Fibroblast of the aortic adventitia (primary cell): ENCODE results near the gene SAMD4A. TPM values are rescaled to one million over a fixed set of nuclear protein-coding genes. Genes with fewer than 3 reads are reported as not detected.

Experiments used
- DNase-seq: peaks from one replicate; pipeline ENCODE4 v3.0.0-alpha.2; 2010; ENCODE audit warnings: low read depth
- H3K4me3 ChIP-seq: 2 replicates; pipeline ENCODE4 v1.5.1; 2011; ENCODE audit warnings: low read depth, mild to moderate bottlenecking, control low read depth, low read length, moderate library complexity
- CTCF ChIP-seq: IDR thresholded peaks from 2 replicates; pipeline ENCODE4 v1.5.1; 2011; ENCODE audit warnings: mild to moderate bottlenecking, low read length, control low read depth, inconsistent platforms; ENCODE audit not compliant: insufficient read depth
- total RNA-seq: library from RNA; depleted of rRNA; stranded (reverse); fragments of >200 nt; gene quantifications from 2 replicates; pipeline ENCODE4 v1.2.3, GENCODE V29; 2012; ENCODE audit warnings: low replicate concordance

SAMD4A gene
- total RNA-seq, 1 donor = 20.1 TPM

- no peak for TF ChIP-seq CTCF
- no peak overlapping the region for H3K4me3 ChIP-seq
- DNase-seq = peak; percentile 56
Observed at GRCh38 chr14:54669721-54670561, 103.0 kb downstream of the SAMD4A start.

DNA sequence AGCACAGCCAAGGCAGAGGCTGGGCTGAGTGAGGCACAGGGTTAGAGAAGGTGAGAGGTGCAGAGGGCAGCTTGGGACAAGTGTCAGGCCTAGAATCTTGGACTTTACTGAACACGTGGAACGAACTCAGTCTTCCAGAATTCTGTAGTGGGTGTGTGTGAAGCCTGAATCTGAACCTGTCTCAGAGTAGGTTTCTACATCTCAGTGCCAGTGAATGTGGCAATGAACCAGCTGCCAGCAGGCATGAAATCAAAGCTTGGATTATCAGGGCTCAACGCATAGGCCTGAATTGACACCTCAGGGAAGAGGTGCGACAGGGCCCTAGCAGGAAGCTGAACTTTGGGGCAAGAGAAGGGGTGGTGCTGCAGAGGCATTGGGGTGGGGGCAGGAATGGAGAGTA, 104.6 kb downstream of the SAMD4A start:
- DNase-seq = no peak
- no peak overlapping the region for H3K4me3 ChIP-seq
- TF ChIP-seq CTCF = no peak

DNA sequence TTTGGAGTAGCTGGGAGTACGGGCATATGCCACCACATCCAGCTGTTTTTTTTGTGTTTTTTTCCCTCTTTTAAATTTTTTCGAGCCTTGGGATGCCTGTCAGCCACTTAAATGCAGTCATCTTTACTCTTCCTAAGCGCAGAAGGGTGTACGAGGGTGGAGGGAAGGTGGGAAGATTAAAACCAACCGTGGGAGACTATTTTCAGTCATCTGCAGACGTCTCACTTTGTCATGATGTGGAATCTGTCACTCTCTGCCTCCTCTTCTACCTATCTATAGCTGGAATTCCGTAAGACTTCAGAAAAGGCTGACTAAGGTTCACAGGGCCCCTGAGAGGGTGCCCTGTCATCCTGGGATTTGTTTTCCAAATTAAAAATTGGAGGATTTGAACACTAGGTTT, 105.3 kb downstream of the SAMD4A start:
- DNase-seq = no peak
- no peak for TF ChIP-seq CTCF
- H3K4me3 ChIP-seq = no peak overlapping the region

DNA sequence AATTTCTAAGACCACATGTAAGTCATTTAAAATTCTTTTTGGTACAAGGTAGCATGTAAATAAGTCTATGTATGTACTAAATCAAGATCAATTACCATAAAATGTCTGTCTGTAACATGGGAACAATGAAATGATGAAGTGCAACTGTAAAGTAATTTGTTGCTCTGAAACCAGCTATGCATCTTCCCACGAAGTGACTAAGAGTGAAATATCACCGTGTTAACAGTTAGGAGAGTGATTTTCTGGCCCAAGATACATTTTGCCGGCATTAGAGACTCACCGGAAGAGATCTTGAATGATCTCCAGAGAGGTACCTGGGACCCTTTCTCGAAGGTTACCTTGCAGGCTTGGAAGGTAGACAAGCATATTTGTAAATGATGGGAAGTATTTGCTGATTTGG, 105.8 kb downstream of the SAMD4A start:
- peak; percentile 40 for DNase-seq
- TF ChIP-seq CTCF = no peak
- H3K4me3 ChIP-seq = no peak overlapping the region

DNA sequence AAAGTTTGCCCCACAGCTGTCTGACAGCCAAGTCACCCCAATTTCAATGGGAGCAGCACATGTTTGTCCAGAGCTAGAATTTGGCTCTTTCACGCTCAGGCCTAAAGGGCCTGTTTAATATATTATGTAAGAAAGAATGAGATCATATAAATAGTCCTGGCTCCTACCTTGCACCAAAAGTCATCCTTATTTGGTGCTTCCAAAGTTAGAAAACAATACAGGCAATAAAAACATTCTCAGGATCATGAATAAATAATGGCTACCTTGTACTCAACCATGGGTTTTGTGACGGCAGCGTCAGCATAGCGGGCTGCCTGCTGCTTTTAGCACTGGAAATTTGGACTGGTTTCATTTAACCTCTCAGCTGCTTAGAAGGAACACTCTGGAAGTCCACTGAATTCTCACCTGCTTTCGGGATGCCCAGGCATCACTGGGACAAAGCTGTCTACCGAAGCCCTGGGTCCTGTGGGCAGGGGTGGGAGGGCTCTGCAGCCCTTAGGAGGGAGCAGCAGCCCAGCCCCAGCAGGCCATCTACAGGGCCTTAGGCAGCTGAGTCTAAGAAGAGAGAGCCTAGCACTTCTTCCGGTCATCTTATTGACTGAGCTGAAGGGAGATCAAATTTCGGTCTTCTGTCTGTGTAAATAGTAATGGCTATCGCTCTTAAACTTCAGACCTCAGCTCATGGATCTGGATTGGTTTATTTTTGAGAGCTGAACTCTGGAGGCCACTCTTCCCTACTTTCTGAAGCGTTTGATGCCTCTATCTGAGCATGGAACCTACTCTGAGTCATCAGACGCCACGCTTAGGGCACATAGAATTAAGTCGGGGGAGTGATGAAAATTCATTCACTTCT, 106.5 kb downstream of the SAMD4A start:
- no peak overlapping the region for H3K4me3 ChIP-seq
- TF ChIP-seq CTCF = no peak
- peak; percentile 49 for DNase-seq

DNA sequence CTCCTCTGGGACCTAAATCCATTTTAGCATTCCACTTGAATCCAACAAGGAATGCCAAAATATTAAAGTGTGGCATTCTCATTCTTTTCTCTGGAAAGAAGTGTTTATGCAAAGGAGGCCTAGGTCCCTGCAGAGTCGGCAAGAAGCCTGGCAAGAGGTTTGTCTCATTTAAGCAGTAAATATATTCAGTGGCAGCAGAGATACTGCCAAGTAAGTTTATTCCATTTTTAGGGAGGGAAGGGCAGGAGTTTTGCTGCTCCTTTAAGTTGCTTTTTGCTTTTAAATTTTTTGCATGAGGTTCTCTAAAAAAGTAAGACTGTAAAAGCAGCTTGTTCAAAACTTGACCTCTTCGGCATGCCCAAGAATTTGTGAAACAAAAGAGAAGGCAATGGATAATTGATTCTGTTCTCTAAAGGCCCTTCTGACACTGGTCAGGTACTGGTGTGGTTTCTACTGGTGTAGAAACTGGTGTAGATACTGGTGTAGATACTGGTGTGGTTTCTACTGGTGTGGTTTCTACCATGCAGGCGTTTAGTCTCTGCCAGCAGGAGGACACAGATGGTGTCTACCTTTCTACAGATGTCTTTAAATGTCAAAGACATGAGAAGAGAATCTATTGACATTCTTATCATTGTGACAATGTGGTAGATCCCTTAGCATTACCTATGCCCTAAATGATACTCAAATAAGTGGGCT, 107.3 kb downstream of the SAMD4A start:
- H3K4me3 ChIP-seq = no peak overlapping the region
- no peak for TF ChIP-seq CTCF
- DNase-seq = no peak
